ENCODE data around the gene PLK1.

DNA sequence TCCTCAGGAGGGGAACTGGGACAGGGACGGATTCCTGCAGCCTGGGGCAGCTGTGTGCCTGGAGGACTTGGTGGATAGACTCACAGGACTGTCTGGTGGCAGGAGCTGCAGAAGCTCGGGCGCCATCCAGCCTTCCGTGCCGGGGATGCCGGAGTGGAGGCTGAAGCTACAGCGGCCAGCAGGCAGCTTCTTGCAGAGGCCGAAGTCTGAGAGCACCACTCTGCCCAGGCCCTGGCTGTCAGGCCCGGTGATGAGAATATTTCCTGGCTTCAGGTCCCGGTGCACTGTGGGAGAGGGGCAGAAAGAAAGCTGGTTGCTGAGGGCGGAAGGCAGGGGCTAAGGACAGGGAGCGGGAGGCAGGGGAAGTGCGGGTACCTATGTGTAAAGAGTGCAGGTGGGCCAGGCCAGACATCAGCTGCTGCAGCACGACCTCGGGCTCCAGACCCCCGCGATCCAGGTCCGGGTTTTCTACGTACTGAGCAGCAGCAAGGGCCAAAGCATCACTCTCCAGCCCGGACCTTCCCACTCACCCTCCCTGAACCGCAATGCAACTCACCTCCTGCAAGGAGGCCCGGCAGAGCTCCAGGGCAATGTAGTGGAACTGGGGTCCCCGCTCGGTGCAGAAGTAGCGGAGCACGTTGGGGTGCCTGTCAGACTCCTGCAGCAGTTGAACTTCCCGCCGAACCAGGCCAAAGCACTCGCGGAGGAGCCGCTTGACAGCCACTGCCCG lies 16.1 kb downstream of the PLK1 start:
- TF ChIP-seq SUZ12 (IDR thresholded peaks at IDR 0.05; ENCODE audit: extremely low read depth, insufficient read depth, insufficient read length) (no peak), ZNF274 (IDR thresholded peaks at IDR 0.05; ENCODE audit: low read depth, low read length) (no peak)

Data from NT2/D1 (cell line).